GM19324 (cell line): Measurements from ENCODE around the gene ACOT4.
"Not testable (repeated sequence)": the region's sequence is repeated elsewhere in the genome, so short reads cannot be mapped to it uniquely, and the experiment has no call there.

ENCODE experiments used
- ATAC-seq: cut with Tn5 transposase; IDR thresholded peaks from one replicate; pipeline ENCODE4 v1.9.1; 2021; ENCODE audit warnings: mild to moderate bottlenecking, moderate library complexity; ENCODE audit not compliant: unreplicated experiment, low FRiP score

The ACOT4 gene

DNA sequence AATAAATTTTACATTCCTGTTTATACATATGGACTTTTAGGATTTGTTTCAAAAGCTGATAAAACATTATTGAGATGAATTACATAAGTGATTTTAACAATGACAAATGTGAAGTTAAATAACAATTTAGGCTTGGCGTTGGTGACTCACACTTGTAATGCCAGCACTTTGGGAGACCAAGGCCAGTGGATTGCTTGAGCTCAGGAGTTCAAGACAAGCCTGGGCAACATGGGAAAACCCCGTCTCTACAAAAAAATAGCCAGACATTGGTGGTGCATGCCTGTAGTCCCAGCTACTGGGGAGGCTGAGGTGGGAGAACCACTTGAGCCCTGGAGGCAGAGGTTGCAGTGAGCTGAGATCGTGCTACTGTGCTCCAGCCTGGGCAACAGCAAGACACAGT is 15.3 kb upstream of the ACOT4 start:
- no peak for ATAC-seq

DNA sequence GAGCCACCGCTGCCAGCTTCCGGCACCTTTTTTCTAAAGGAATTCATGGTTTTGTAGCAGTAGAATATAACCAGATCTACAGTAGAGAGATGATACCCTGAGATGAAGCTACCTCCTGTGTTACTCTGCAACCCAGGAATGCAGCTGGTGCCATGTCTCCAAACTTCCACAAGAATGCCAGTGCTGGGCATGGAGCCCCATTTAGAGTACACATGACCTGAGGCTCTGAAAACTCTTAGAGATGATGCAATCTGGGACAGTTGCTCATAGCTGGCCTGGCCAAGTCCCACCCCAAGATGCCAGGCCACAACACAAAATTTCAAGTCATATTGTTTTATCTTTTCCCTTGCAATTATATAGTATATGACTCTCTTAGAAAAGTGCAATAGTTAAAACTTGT is 14.5 kb upstream of the ACOT4 start:
- ATAC-seq, result not testable (repeated sequence)

GRCh38 chr14:73582102-73582979 is 9.3 kb upstream of the ACOT4 start:
- ATAC-seq, result not testable (repeated sequence)

DNA sequence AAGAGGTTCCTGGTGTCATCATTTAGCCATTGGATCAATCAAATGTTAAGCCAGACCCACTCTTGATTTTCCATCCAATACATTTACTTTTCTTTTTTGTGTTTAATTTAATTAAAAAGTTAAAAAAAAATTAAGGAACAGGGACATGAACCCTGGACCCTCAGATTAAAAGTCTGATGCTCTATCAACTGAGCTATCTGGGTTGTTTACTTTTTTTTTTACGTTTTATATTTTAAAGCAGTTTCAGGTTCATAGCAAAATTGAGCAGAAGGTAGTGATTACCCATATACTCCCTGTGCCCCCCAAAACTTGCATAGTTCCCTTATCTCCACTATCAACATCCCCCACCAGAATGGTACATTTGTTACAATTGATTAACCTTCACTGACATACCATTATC is 3.0 kb upstream of the ACOT4 start:
- ATAC-seq, result no peak

DNA sequence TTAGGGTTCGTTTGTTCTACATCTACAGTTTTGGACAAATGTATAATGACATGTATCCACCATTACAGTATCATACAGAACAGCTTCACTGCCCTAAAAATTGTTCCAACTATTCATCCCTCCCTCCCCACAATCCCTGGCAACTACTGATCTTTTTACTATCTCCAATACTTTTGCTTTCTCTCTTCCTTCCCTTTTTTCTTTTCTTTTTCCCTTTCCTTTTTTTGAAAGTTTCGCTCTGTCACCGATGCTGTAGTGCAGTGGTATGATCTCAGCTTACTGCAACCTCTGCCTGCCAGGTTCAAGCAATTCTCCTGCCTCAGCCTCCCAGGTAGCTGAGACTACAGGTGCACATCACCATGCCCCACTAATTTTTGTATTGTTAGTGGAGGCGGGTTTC is 2.6 kb upstream of the ACOT4 start:
- ATAC-seq, result no peak

- not testable (repeated sequence) for ATAC-seq
These were observed 1.0 kb upstream of the ACOT4 start for GRCh38 chr14:73590673-73591004.

DNA sequence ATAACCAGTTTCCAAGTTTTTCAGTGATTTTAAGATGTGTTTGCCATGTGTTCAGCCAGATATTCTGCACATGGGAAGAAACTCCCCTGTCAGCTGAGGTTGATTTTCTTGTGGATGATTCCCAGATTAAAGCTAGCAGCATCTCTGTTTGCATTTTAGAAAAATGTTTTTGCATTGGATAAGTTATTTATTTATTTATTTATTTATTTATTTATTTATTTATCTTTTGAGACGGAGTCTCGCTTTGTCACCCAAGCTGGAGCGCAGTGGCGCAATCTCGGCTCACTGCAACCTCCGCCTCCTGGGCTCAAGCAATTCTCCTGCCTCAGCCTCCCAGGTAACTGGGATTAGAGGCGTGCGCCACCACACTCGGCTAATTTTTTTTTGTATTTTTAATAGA is 2.8 kb downstream of the ACOT4 start:
- no peak for ATAC-seq

DNA sequence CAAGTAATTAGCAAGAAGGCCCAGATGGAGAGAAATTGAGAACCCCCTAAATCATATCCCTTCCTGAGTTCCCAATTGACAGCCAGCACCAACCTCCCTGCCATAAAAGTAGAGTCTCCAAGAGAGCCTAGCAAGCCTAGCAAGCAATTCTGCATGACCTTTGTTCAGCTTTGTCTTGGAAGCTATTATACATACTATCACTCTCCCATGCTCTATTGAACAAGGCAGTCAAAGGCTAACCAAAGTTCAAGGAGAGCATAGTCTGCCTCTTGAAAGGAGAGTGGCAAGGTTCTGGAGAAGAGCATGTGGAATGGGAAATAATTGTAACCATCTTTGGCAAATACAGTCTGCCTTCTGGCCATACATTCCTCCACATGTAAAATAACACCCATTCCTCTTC is 7.8 kb downstream of the ACOT4 start:
- ATAC-seq, result no peak

DNA sequence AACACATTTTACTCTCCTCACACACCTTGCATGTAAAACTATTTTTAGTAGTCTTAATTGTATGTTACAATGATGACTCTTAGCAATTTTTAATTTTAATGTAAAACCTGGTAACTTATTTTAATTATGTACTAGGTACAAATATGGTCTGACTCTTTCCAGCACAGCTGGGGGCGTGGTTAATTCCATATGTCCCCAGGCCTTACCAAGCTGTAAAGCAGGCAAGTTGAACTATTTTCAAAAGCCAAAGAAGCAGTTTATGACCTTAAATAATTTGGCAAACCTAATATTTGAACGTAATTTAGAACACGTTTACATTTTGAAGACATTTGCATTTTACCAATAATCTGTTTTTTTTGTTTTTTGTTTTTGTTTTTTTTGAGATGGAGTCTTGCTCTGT is 11.3 kb downstream of the ACOT4 start:
- ATAC-seq, result no peak

- no peak for ATAC-seq
These were observed 14.6 kb downstream of the ACOT4 start for GRCh38 chr14:73606271-73606670.

DNA sequence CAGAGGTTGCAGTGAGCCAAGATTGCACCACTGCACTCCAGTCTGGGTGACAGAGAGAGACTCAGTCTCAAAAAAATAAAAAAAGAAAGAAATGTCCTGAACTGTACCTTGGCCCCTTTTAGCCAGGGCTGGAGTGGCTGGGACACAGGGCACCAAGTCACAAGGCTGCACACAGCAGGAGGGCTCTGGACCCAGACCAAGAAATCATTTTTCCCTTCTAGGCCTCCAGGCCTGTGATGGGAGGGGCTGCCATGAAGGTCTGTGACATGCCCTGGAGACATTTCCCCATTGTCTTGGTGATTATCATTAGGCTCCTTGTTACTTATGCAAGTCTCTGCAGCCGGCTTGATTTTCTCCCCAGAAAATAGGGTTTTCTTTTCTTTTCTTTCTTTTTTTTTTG is 15.6 kb downstream of the ACOT4 start:
- ATAC-seq, result no peak

DNA sequence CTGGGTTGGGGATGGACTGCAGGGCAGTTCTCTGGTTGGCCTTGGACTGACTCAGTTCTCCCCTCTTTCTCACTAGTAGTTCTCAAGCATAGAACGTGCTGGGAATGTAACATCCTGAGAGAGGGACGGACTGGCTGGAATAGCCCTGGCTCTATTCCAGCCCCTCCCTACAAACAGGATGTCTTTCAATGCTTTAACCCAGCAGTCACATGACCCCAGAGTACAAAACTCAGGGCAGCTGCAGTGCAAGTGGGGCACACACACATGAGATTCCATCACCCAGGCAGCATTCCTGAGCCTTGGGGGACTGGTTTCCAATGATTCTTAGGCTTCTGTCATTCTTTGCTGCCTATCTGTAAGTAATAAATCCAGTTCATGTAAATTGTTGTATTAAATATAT is 19.0 kb downstream of the ACOT4 start:
- no peak for ATAC-seq

- peak; percentile 64 for ATAC-seq
These were observed 20.8 kb downstream of the ACOT4 start, which contains the start of gene ACOT6 for GRCh38 chr14:73612339-73613045. ACOT6 (plus strand) TSS chr14:73612517; CDS start chr14:73612572, 55 bp downstream.

- ATAC-seq, result no peak
These were observed 21.3 kb downstream of the ACOT4 start for GRCh38 chr14:73613046-73613383.

DNA sequence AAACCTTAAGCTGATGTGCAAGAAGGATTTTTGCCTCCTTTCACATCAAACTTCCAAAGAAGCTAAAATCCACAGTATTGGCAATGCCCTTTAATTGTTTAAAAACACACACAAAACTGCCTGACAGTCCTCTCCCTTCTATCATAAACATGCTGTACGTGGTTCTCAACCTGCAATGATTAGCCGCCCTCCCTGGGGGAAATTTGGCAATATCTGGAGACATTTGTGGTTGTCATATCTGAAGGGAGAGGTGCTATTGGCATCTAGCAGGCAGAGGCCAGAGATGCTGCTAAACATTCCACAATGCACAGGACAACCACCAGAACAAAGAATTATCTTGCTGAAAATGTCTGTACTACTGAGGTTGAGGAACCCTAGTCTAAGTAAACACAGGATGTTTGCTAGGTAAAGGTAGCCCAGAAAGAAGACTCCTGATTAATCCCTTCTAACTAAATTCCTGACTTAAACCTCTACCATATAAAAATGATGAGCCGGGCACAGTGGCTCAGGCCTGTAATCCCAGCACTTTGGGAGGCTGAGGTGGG is 21.8 kb downstream of the ACOT4 start:
- ATAC-seq, result no peak

- no peak for ATAC-seq
These were observed 25.2 kb downstream of the ACOT4 start for GRCh38 chr14:73616831-73617230.

- ATAC-seq, result no peak
These were observed 27.9 kb downstream of the ACOT4 start for GRCh38 chr14:73619524-73619923.

DNA sequence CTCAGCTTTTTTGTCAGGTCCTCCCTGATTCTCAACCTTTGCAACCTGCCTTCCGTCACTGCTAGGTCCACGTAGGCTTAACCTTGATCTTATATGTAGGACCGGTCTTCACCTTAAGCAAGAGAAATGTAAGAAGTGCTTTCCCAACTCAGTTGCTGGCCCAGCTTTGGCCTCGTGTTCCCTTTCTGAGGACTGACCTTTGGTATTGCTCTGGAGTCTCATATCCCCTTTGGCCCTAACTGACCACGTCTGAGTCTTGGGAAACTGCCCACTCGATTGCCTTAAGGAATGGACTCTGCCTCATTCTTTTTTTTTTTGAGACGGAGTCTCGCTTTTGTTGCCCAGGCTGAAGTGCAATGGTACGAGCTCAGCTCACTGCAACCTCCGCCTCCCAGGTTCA is 28.6 kb downstream of the ACOT4 start:
- ATAC-seq, result no peak

- ATAC-seq, result no peak
These were observed 31.9 kb downstream of the ACOT4 start for GRCh38 chr14:73623504-73624054.

GRCh38 chr14:73625706-73626105 is 34.0 kb downstream of the ACOT4 start:
- no peak for ATAC-seq

- no peak for ATAC-seq
These were observed 35.5 kb downstream of the ACOT4 start for GRCh38 chr14:73627151-73627558.
